Measurements from ENCODE around the gene FBXO34. TPM values are rescaled to one million over a fixed set of nuclear protein-coding genes. Genes with fewer than 3 reads are reported as not detected.

Gene FBXO34
- total RNA-seq, 4 donors from 2014 or later = 26.2 to 55.9 (median 40.7) TPM

- in situ Hi-C loops (cut with MboI; ENCODE audit: low sequenced_read_pairs in 4 of 4) = loop anchor here in 2 of 4 donors (5.0 to 10.0 kb wide), 2 partner anchors 132 to 140 kb away; partner anchors contain the start of gene ATG14 (in 1 of the 2)
- DNase-seq (no peak), ATAC-seq (no peak)
- Histone ChIP-seq H3K27me3 (no peaks in the 10 kb centered on the region), H3K4me3 (peak overlapping the region; percentile 85 to 97 (median 94)), H3K4me1 (peaks cover 36 to 38% of the 10 kb centered on the region in 2 donors), H3K9me3 (no peaks in the 10 kb centered on the region), H3K27ac (peak overlapping the region; percentile 95 to 99 (median 98)), H3K36me3 (no peaks in the 10 kb centered on the region)
- TF ChIP-seq POLR2A (IDR thresholded peaks at IDR 0.05) = no peak
- TF ChIP-seq CTCF (IDR thresholded peaks at IDR 0.05 in 4 of 5, conservative IDR thresholded peaks at IDR 0.05 in 1 of 5) = no peak
- intact Hi-C loops (cut with DNase I; ENCODE audit: low total_unique reads) = loop anchor here (5.0 to 10.0 kb wide), 4 partner anchors 140 to 578 kb away; partner anchors contain the start of gene ATG14
Observed at GRCh38 chr14:55272387-55272786, 1.2 kb downstream of the FBXO34 start.

- in situ Hi-C loops (cut with MboI; ENCODE audit: low sequenced_read_pairs in 4 of 4) (loop anchor here in 2 of 4 donors (5.0 to 10.0 kb wide), 2 partner anchors 132 to 139 kb away; partner anchors contain the start of gene ATG14 (in 1 of the 2)), intact Hi-C loops (cut with DNase I; ENCODE audit: low total_unique reads) (loop anchor here (1.0 to 10.0 kb wide), 5 partner anchors 29 to 578 kb away; partner anchors contain the start of gene ATG14)
- TF ChIP-seq POLR2A (IDR thresholded peaks at IDR 0.05) (no peak), CTCF (IDR thresholded peaks at IDR 0.05 in 4 of 5, conservative IDR thresholded peaks at IDR 0.05 in 1 of 5) (no peak)
- Histone ChIP-seq H3K36me3 (no peaks in the 10 kb centered on the region), H3K27ac (peak overlapping the region; percentile 95 to 99 (median 98)), H3K4me3 (peak overlapping the region; percentile 85 to 97 (median 94)), H3K27me3 (no peaks in the 10 kb centered on the region), H3K9me3 (no peaks in the 10 kb centered on the region), H3K4me1 (peaks cover 41 to 43% of the 10 kb centered on the region in 2 donors)
- no peak for ATAC-seq
- no peak for DNase-seq
Observed at GRCh38 chr14:55272922-55273321, 1.7 kb downstream of the FBXO34 start.

- Histone ChIP-seq H3K27ac (peak overlapping the region; percentile 95 to 99 (median 98)), H3K4me1 (peaks cover 51% of the 10 kb centered on the region in 2 donors), H3K9me3 (no peaks in the 10 kb centered on the region), H3K27me3 (no peaks in the 10 kb centered on the region), H3K4me3 (peak overlapping the region; percentile 85 to 97 (median 94)), H3K36me3 (no peaks in the 10 kb centered on the region)
- no peak for DNase-seq
- intact Hi-C loops (cut with DNase I; ENCODE audit: low total_unique reads) = loop anchor here (5.0 to 10.0 kb wide), 4 partner anchors 138 to 579 kb away; partner anchors contain the start of gene ATG14
- peak in 1 of 2 donors; percentile 13 for ATAC-seq
- in situ Hi-C loops (cut with MboI; ENCODE audit: low sequenced_read_pairs in 4 of 4) = loop anchor here in 2 of 4 donors (5.0 to 10.0 kb wide), 2 partner anchors 131 to 138 kb away; partner anchors contain the start of gene ATG14 (in 1 of the 2)
- no peak for TF ChIP-seq CTCF (IDR thresholded peaks at IDR 0.05 in 4 of 5, conservative IDR thresholded peaks at IDR 0.05 in 1 of 5)
Observed at GRCh38 chr14:55274146-55274545, 2.9 kb downstream of the FBXO34 start.

GRCh38 chr14:55274751-55275150 lies 3.5 kb downstream of the FBXO34 start:
- peak overlapping the region in 1 of 4 donors; percentile 97 for H3K4me3 ChIP-seq
- intact Hi-C loops (cut with DNase I; ENCODE audit: low total_unique reads) = loop anchor here (5.0 to 10.0 kb wide), 4 partner anchors 138 to 580 kb away; partner anchors contain the start of gene ATG14
- DNase-seq = no peak

More at GRCh38 chr14:55274751-55275150, 3.5 kb downstream of the FBXO34 start:
- H3K4me1 ChIP-seq = peaks cover 51 to 53% of the 10 kb centered on the region in 2 donors
- H3K9me3 ChIP-seq = no peaks in the 10 kb centered on the region
- no peak for ATAC-seq
- no peak for TF ChIP-seq POLR2A (IDR thresholded peaks at IDR 0.05)
- TF ChIP-seq CTCF (IDR thresholded peaks at IDR 0.05 in 4 of 5, conservative IDR thresholded peaks at IDR 0.05 in 1 of 5) = no peak
- in situ Hi-C loops (cut with MboI; ENCODE audit: low sequenced_read_pairs in 4 of 4) = loop anchor here in 2 of 4 donors (5.0 to 10.0 kb wide), 2 partner anchors 130 to 138 kb away; partner anchors contain the start of gene ATG14 (in 1 of the 2)
- no peaks in the 10 kb centered on the region for H3K36me3 ChIP-seq
- H3K27ac ChIP-seq = peak overlapping the region; percentile 95 to 99 (median 98)
- H3K27me3 ChIP-seq = no peaks in the 10 kb centered on the region
